Measurements from ENCODE around the gene ABCB1.
"Not testable (repeated sequence)": the region's sequence is repeated elsewhere in the genome, so short reads cannot be mapped to it uniquely, and the experiment has no call there.

Gene ABCB1

GRCh38 chr7:87465534-87465880 is 135.2 kb downstream of the ABCB1 start:
- DNase-seq = not testable (repeated sequence)

GRCh38 chr7:87464830-87465533 is 135.7 kb downstream of the ABCB1 start:
- DNase-seq = not testable (repeated sequence)

DNA sequence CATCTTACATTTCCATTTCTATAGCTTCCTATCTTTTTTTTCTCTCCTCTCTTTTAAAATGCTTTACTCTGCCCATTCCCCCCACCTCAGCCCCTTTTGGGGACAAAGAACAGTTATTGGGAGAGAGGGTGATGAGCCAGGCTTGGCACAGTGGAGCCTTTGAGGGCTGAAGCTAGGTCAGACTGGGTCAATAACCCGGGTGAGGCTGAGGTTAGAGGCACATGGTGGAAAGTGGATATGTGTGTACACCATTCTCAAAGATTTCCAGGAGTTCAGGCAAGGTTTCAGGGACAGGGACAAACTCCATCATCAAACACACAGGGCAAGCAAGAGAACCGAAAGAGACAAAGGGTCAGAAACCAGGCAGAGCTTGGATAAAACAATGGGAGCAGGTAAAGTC is 136.7 kb downstream of the ABCB1 start:
- DNase-seq = no peak

DNA sequence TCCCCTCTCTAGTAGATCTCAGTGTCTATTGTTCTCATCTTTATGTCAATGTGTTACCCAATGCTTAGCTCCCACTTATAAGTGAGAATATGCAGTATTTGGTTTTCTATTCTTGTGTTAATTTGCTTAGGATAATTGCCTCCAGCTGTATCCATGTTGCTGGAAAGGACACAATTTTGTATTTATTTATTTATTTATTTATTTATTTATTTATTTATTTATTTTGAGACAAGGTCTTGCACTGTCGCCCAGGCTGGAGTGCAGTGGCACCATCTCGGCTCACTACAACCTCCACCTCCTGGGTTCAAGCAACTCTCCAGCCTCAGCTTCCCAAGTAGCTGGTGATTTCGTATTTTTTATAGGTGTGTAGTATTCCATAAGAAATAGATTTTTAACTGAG is 140.2 kb downstream of the ABCB1 start:
- not testable (repeated sequence) for DNase-seq

GRCh38 chr7:87459941-87460340 is 140.7 kb downstream of the ABCB1 start:
- DNase-seq = no peak

DNA sequence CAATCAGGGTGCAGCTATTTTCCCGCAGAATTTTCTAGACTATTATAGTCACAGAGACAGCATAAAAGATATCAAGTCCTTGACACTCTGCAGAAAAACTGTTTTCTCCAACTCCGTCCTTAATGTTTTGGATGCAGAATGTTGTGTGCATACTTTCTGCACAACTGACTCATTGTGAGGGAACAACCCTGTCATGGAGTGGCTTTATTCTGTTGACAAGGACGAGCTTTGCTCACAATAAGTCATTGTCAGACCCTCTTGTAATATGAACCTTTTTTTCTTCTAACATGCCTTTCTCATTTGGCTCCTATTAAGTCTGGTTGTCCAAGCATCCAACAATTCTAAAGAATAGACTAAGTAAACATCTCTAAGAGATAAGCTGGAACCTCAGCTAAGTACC is 142.5 kb downstream of the ABCB1 start:
- DNase-seq = no peak

GRCh38 chr7:87456247-87456646 is 144.4 kb downstream of the ABCB1 start:
- no peak for DNase-seq

Data from CD4-positive, alpha-beta T cell treated with Interferon alpha-2 for 1 hour (primary cell).